SK-N-MC (cell line): ENCODE data around the gene IL19.

Experiments used
- EZH2 ChIP-seq: fragments of 200-600 bp; sonication (generic); IDR thresholded peaks from one replicate; pipeline ENCODE4 v1.6.1; 2017; ENCODE audit warnings: antibody characterized with exemption
- POLR2AphosphoS5 ChIP-seq: IDR thresholded peaks from 2 replicates; pipeline ENCODE4 v1.6.1; 2012; ENCODE audit warnings: mild to moderate bottlenecking, low read depth, low read length, borderline replicate concordance

DNA sequence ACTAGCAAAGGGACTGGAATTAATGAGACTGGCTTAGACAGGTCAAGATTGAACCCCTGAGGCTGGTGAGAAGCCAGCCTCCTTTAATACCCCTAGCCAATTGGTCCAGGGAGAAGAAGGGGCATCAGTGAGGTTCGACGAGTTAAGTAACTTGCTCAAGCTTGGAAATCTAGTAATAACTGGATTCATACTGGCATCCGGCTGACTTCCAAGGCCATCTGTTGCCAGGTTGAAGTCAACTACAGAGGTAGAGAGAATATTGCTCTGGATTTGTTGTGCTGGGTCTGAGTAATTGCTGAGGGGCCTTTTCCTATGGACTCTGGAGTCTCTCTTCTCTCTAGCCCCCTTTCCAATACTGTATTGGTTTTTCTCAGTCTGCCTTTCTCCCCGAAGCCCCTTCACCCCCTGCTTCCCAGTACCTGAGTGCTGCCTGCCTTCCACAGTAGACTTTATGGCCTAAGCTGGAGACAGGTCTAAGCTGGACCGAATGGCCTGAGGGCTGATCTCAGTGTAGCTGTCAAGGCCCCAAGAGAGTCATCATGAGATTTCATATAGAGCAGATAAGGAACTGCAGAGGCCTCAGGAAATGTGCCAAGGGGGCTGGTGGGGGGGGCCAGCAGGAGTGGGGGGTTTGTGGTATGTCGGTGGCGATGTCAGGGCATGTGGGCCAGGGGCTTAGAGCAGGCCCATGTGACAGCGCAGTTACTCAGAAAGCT lies 42.4 kb upstream of the IL19 start:
- no peak for TF ChIP-seq EZH2
- no peak for TF ChIP-seq POLR2AphosphoS5
